ENCODE data around the gene IL10RA. TPM values are rescaled to one million over a fixed set of nuclear protein-coding genes. Genes with fewer than 3 reads are reported as not detected.

Gene IL10RA
- polyA plus RNA-seq, 1 experiment = not detected

DNA sequence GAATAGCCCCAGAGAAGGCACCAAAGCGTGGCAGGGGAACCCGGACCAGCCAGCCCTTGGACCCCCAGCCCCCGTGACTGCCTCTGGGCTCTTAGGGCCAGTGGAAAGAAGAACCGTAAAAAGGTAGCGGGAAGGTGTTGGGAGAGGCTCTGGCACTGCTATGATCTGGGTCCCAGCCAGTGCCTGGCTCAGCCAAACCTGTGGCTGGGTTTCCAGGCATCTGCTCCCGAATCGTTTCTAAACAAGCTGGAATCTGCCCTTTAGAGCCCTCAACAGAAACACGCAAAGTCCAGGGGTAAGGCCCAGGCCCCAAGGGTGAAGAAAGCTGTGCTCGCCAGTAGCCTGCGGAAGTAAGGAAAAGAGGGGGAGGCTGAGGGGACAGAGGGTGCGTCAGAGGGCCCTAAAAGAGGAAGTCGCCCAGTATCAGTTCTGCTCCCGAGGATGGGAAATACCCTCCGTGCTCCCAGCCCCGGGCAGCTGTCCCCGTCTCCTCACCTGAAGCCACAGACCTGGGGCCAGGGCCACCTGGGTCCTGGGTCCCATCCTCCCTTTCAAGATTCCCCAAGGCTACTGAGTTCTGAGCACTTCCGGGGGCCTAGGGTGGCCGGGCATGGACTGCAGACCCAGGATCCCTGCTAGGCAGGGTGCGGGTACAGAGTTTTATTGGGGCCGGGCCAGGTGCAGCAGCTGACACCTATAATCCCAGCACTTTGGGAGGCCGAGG lies 24.7 kb downstream of the IL10RA start:
- no peak overlapping the region for H3K4me3 ChIP-seq (ENCODE audit: low read depth, low read length)
- ChIA-PET POLR2A (no interaction called here), CTCF (no interaction called here)
- DNase-seq (ENCODE audit: low read depth, low spot score) = no peak
- no peaks in the 10 kb centered on the region for H3K9me3 ChIP-seq (ENCODE audit: control insufficient read depth, insufficient read depth, low read length)
- no peak overlapping the region for H3K27ac ChIP-seq (ENCODE audit: low read depth, low read length)
- H3K27me3 ChIP-seq (ENCODE audit: control insufficient read depth, insufficient read depth, low read length) = peaks cover 2% of the 10 kb centered on the region
- TF ChIP-seq, protein P1, sequence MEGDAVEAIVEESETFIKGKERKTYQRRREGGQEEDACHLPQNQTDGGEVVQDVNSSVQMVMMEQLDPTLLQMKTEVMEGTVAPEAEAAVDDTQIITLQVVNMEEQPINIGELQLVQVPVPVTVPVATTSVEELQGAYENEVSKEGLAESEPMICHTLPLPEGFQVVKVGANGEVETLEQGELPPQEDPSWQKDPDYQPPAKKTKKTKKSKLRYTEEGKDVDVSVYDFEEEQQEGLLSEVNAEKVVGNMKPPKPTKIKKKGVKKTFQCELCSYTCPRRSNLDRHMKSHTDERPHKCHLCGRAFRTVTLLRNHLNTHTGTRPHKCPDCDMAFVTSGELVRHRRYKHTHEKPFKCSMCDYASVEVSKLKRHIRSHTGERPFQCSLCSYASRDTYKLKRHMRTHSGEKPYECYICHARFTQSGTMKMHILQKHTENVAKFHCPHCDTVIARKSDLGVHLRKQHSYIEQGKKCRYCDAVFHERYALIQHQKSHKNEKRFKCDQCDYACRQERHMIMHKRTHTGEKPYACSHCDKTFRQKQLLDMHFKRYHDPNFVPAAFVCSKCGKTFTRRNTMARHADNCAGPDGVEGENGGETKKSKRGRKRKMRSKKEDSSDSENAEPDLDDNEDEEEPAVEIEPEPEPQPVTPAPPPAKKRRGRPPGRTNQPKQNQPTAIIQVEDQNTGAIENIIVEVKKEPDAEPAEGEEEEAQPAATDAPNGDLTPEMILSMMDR (IDR thresholded peaks at IDR 0.05; ENCODE audit: low read depth, low read length) = no peak

DNA sequence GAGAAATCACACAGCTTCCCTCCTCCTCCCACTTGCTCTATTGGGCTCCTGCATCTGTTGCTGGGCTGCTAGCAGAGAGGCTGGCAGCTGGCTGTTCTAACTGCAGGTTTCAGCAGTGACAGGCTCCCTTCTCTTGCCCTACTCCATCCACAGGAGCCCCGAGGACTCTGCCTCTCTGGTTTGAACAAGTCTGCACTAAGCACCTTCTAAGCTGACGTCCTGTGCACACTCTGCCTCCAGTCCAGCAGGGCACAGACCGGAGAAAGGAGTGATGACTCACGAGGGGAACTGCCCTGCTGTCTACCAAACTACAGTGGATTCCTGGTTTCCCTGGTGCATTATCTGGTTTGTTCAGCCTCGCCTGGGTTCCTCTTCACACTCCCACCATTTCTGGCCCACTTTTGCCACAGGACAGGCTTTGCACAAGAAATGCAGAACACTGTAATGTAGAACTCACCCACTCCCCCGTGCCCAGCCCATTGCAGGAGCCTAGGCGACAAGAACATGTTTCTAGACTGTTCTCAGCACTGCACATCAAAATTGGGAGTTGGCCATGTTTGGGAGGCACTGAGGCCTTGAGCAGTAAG lies 26.0 kb downstream of the IL10RA start:
- peaks cover 2% of the 10 kb centered on the region for H3K27me3 ChIP-seq (ENCODE audit: control insufficient read depth, insufficient read depth, low read length)
- TF ChIP-seq, protein P1 (IDR thresholded peaks at IDR 0.05; ENCODE audit: low read depth, low read length) = no peak
- no peak overlapping the region for H3K4me3 ChIP-seq (ENCODE audit: low read depth, low read length)
- POLR2A ChIA-PET = no interaction called here
- CTCF ChIA-PET = no interaction called here
- DNase-seq (ENCODE audit: low read depth, low spot score) = no peak
- H3K9me3 ChIP-seq (ENCODE audit: control insufficient read depth, insufficient read depth, low read length) = no peaks in the 10 kb centered on the region
- no peak overlapping the region for H3K27ac ChIP-seq (ENCODE audit: low read depth, low read length)

DNA sequence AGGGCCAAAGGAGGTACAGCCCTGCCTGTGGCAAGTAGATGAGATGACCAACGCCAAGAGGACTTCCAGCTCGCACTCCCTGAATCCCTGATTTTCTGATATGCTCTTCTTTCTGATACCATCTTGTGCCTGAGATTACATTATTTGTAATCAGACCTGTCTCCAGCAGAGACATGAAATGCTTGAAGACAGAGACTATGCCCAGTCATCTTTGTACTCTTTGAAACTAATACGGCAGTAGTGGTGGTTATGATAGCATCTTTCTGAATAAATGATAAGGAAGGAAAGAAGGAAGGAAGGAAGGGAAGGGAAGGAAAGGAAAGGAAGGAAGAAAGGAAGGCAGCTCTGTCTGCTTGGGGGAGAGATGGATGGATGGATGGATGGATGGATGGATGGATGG lies 27.8 kb downstream of the IL10RA start:
- POLR2A ChIA-PET = no interaction called here
- H3K27me3 ChIP-seq (ENCODE audit: control insufficient read depth, insufficient read depth, low read length) = peaks cover 2% of the 10 kb centered on the region
- CTCF ChIA-PET = no interaction called here
- no peak overlapping the region for H3K4me3 ChIP-seq (ENCODE audit: low read depth, low read length)
- DNase-seq (ENCODE audit: low read depth, low spot score) = no peak
- H3K9me3 ChIP-seq (ENCODE audit: control insufficient read depth, insufficient read depth, low read length) = no peaks in the 10 kb centered on the region
- H3K27ac ChIP-seq (ENCODE audit: low read depth, low read length) = no peak overlapping the region
- TF ChIP-seq, protein P1 (IDR thresholded peaks at IDR 0.05; ENCODE audit: low read depth, low read length) = no peak

DNA sequence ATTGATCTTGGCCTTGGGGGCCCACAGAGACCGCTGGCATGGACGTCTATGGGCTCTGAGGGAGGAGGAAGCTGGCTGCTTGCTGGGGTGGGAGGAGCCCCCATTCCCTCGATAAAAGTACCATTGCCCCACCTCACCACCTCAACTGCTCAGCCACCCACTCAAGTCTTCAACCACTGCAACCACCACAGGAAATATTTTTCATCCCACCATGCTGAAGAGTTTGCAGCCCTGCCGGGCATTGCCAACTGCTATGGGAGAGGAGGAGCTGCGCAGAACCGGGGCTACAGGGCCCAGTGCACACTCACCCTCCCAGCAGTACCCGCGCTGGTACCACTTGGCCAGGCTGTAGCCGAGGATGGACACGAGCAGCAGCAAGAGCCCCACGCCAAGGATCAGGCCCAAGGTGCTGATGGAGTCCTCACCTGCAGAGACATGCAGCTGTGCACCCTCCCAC lies 29.2 kb downstream of the IL10RA start:
- Histone ChIP-seq H3K4me3 (ENCODE audit: low read depth, low read length) (no peak overlapping the region), H3K9me3 (ENCODE audit: control insufficient read depth, insufficient read depth, low read length) (no peaks in the 10 kb centered on the region), H3K27ac (ENCODE audit: low read depth, low read length) (no peak overlapping the region), H3K27me3 (ENCODE audit: control insufficient read depth, insufficient read depth, low read length) (peaks cover 2% of the 10 kb centered on the region)
- TF ChIP-seq, protein P1 (IDR thresholded peaks at IDR 0.05; ENCODE audit: low read depth, low read length) = no peak
- DNase-seq (ENCODE audit: low read depth, low spot score) = no peak
- POLR2A ChIA-PET = no interaction called here
- CTCF ChIA-PET = interaction anchor here (0.7 to 1.2 kb wide), 2 partner anchors 38 to 197 kb away, joined by 3 read pairs; no protein-coding TSS in a partner anchor

DNA sequence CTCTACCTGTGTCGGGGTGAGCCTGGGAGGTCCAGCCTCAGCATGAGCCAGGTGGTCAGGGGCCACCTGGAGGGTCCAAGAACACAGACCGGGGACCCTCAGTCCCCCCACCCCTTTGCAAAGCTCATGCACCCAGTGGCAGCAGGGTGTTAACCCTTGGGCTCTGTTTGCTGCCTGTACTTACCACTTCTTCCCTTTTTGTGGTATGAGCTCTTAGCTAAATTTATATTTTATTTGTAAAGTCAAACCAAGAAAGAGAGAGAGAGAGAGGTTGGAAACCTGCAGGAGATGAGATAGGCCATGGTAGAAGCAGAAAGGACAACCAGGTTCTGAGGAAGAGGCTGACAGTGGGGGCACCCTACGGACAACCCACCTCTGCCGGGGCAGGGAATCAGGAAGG lies 29.9 kb downstream of the IL10RA start:
- CTCF ChIA-PET = interaction anchor here (0.7 to 1.2 kb wide), 2 partner anchors 37 to 197 kb away, joined by 3 read pairs; no protein-coding TSS in a partner anchor
- peaks cover 2% of the 10 kb centered on the region for H3K27me3 ChIP-seq (ENCODE audit: control insufficient read depth, insufficient read depth, low read length)
- POLR2A ChIA-PET = no interaction called here
- TF ChIP-seq, protein P1 (IDR thresholded peaks at IDR 0.05; ENCODE audit: low read depth, low read length) = no peak
- no peak overlapping the region for H3K27ac ChIP-seq (ENCODE audit: low read depth, low read length)
- no peak for DNase-seq (ENCODE audit: low read depth, low spot score)
- no peak overlapping the region for H3K4me3 ChIP-seq (ENCODE audit: low read depth, low read length)
- H3K9me3 ChIP-seq (ENCODE audit: control insufficient read depth, insufficient read depth, low read length) = no peaks in the 10 kb centered on the region

All from AG04450 (cell line).